Peyer's patch (tissue), 4 donors: Measurements from ENCODE around the gene FAXDC2. TPM values are rescaled to one million over a fixed set of nuclear protein-coding genes. Genes with fewer than 3 reads are reported as not detected.

Experiments
- DNase-seq, 3 donors: peaks; one replicate each; pipeline ENCODE4 v3.0.0-alpha.2; 2017 to 2019
- H3K27ac ChIP-seq, 4 donors: fragments of 200-600 bp; sonication (generic); one replicate each; pipeline ENCODE4 v1.5.1; 2016 to 2019
- H3K27me3 ChIP-seq, 2 donors: fragments of 200-600 bp; sonication (generic); one replicate each; pipeline ENCODE4 v1.5.1; 2019
- H3K36me3 ChIP-seq, 3 donors: fragments of 200-600 bp; sonication (generic); one replicate each; pipeline ENCODE4 v1.5.1; 2016 to 2019
- H3K4me1 ChIP-seq, 4 donors: fragments of 200-600 bp; sonication (generic); one replicate each; pipeline ENCODE4 v1.5.1; 2016 to 2019
- H3K4me3 ChIP-seq, 4 donors: fragments of 200-600 bp; sonication (generic); 1 replicate in 3 of 4; 2 replicates in 1 of 4; pipeline ENCODE4 v1.5.1; 2016 to 2019; ENCODE audit warnings: mild to moderate bottlenecking in 1 of 4
- H3K9me3 ChIP-seq, 4 donors: fragments of 200-600 bp; sonication (generic); one replicate each; pipeline ENCODE4 v1.5.1; 2016 to 2019; ENCODE audit warnings: mild to moderate bottlenecking in 1 of 4
- CTCF ChIP-seq, 6 experiments: fragments of 450-650 bp in 4 of 6; fragments of 200-600 bp in 2 of 6; sonication (generic) in 1 of 6; IDR thresholded peaks; one replicate each; pipeline ENCODE4 v1.5.1; 2017 to 2019; ENCODE audit warnings: antibody characterized with exemption in 6 of 6, mild to moderate bottlenecking in 3 of 6, moderate library complexity in 1 of 6
- POLR2A ChIP-seq, 2 donors: fragments of 450-650 bp; IDR thresholded peaks; one replicate each; pipeline ENCODE4 v1.5.1; 2017; ENCODE audit warnings: antibody characterized with exemption in 2 of 2, mild to moderate bottlenecking in 2 of 2, moderate library complexity in 2 of 2
- small RNA-seq, 2 donors: library from RNA; depleted of rRNA; stranded (forward); fragments of <200 nt; gene quantifications; one replicate each; pipeline ENCODE3, GENCODE V24; 2016
- total RNA-seq, 4 donors: library from RNA; depleted of rRNA; stranded (reverse); fragments of >200 nt; gene quantifications; one replicate each; pipeline ENCODE4 v1.1.0, GENCODE V29; 2016

FAXDC2 gene
- total RNA-seq, 4 donors from 2014 or later: 16.5 to 64.2 (median 42.3) TPM

DNA sequence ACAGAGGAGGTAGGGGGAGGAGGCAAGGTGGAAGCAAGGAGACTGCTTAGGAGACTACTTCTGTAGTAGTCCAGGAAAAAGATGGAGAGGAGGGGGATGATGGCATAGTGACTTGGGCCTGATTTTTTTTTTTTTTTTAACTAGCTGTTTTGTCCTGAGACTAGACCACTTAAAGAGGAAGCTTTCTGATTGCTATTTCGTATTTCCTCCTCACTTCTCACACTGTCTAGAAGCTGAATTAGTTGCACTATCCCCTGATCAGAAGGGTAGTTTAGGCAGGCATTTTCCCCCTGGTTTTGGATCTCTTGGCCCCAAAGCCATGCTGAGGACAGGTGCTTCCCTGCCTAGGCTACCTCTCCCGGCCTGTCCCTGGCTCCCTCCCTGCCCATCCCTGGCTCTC is 80.3 kb downstream of the FAXDC2 start:
- H3K4me1 ChIP-seq: peaks cover 0 to 63% (median 28%) of the 10 kb centered on the region in 4 donors
- H3K27me3 ChIP-seq: no peaks in the 10 kb centered on the region
- peak overlapping the region in 1 of 4 donors; percentile 26 for H3K27ac ChIP-seq
- no peak for TF ChIP-seq POLR2A (IDR thresholded peaks at IDR 0.05)
- TF ChIP-seq CTCF (IDR thresholded peaks at IDR 0.05): no peak
- no peaks in the 10 kb centered on the region for H3K36me3 ChIP-seq
- H3K9me3 ChIP-seq: no peaks in the 10 kb centered on the region
- DNase-seq: no peak
- H3K4me3 ChIP-seq: no peak overlapping the region

Small RNAs within 50 kb of the gene (small RNA-seq; reads per million reads assigned to genes)
- 0 reads per million in 2 donors for gene MIR378H

Other genes with a start within 250 kb of the FAXDC2 start
- 100 to 1,000 TPM in 3 of 4 donors, 10 to 100 TPM in 1; 84.1 to 177 (median 127) TPM for gene LARP1, start 95.2 kb downstream of the FAXDC2 start, total RNA-seq
- gene CNOT8, start 8.0 kb upstream of the FAXDC2 start, total RNA-seq: 10 to 100 TPM; 36.9 to 88.3 (median 56.8) TPM
- gene GEMIN5, start 87.6 kb upstream of the FAXDC2 start, total RNA-seq: 10 to 100 TPM in 3 of 4 donors, 1 to 10 TPM in 1; 9.1 to 13.3 (median 12.2) TPM
- gene MRPL22, start 90.5 kb upstream of the FAXDC2 start, total RNA-seq: 10 to 100 TPM in 2 of 4 donors, 1 to 10 TPM in 2; 5.8 to 40.6 (median 14.0) TPM
- gene KIF4B, start 163.2 kb upstream of the FAXDC2 start, total RNA-seq: not detected